K562 (cell line): Measurements from ENCODE around the gene HFE. TPM values are rescaled to one million over a fixed set of nuclear protein-coding genes. Genes with fewer than 3 reads are reported as not detected.
A peak's percentile ranks its signal among the peaks of the same experiment; 100 is the strongest.

ENCODE experiments used
- ARID1B ChIP-seq: fragments of 450-650 bp; IDR thresholded peaks from 2 replicates; pipeline ENCODE4 v1.6.1; 2016; ENCODE audit warnings: antibody characterized with exemption, mild to moderate bottlenecking, inconsistent platforms
- ASH1L ChIP-seq: fragments of 450-650 bp; IDR thresholded peaks from 2 replicates; pipeline ENCODE4 v1.6.1; 2018; ENCODE audit warnings: borderline replicate concordance, mild to moderate bottlenecking, low read depth; ENCODE audit not compliant: partially characterized antibody
- ATF4 ChIP-seq: fragments of 450-650 bp; formaldehyde crosslinking; IDR thresholded peaks from 2 replicates; pipeline ENCODE4 v1.4.0; 2022; ENCODE audit warnings: mild to moderate bottlenecking, moderate library complexity
- FOXJ2 ChIP-seq: fragments of 200-800 bp; sonication (Bioruptor generic); IDR thresholded peaks from 2 replicates; pipeline ENCODE4 v1.6.1; 2016; ENCODE audit warnings: missing genetic modification characterization, missing compliant biosample characterization
- FOXP4 ChIP-seq: sonication (generic); formaldehyde crosslinking; IDR thresholded peaks from 2 replicates; pipeline ENCODE4 v1.8.0; 2022; ENCODE audit warnings: mild to moderate bottlenecking, missing genetic modification reagents, borderline replicate concordance
- NFYB ChIP-seq: IDR thresholded peaks from 2 replicates; pipeline ENCODE4 v1.6.1; 2011; ENCODE audit warnings: mild to moderate bottlenecking, moderate library complexity; ENCODE audit not compliant: insufficient read length; ENCODE audit errors: extremely low read depth
- NONO ChIP-seq, 2 experiments: fragments of 200-400 bp in 1 of 2; fragments of 450-650 bp in 1 of 2; formaldehyde crosslinking in 1 of 2; IDR thresholded peaks; 2 replicates each; pipeline ENCODE4 v1.6.1; 2017; ENCODE audit warnings: low read depth in 2 of 2, mild to moderate bottlenecking in 2 of 2, moderate library complexity in 2 of 2, low read length in 1 of 2
- NR3C1 ChIP-seq: sonication (generic); formaldehyde crosslinking; IDR thresholded peaks from 2 replicates; pipeline ENCODE4 v1.8.1; 2022; ENCODE audit warnings: missing genetic modification reagents
- POLR2AphosphoS2 ChIP-seq: IDR thresholded peaks from 2 replicates; pipeline ENCODE4 v1.6.1; 2012; ENCODE audit warnings: low read length, improper control_type of control experiment
- TEAD4 ChIP-seq, 2 experiments: sonication (generic) in 1 of 2; formaldehyde crosslinking in 1 of 2; IDR thresholded peaks; 2 replicates each; pipeline versions ENCODE4 v1.6.1 to v1.8.0; 2012 to 2022; ENCODE audit warnings: borderline replicate concordance in 1 of 2, inconsistent platforms in 1 of 2, low read length in 1 of 2, mild to moderate bottlenecking in 1 of 2, missing genetic modification reagents in 1 of 2
- TRIM24 ChIP-seq, 2 experiments: fragments of 450-650 bp; IDR thresholded peaks; 2 replicates each; pipeline ENCODE4 v1.6.1; 2016
- U2AF2 ChIP-seq: fragments of 200-400 bp; formaldehyde crosslinking; optimal IDR thresholded peaks from 2 replicates; pipeline ENCODE3; 2017; ENCODE audit warnings: low read depth, mild to moderate bottlenecking, low read length
- polyA plus RNA-seq, 8 experiments: library from polyadenylated mRNA; depleted of rRNA in 4 of 8; stranded (reverse) in 5 of 8; unstranded in 3 of 8; fragments of >200 nt; fragmentation: Nextera tagmentation in 2 of 8; fragmentation: Illumina TruSeq in 1 of 8; extraction: Ambion mirVana in 2 of 8; extraction: Trizol in 1 of 8; gene quantifications; 2 replicates each; pipeline versions ENCODE4 v1.2.1 to v1.2.3, GENCODE V29; 2011 to 2014; ENCODE audit warnings: inconsistent platforms in 1 of 8, missing spikeins in 1 of 8
- total RNA-seq, 7 experiments: library from RNA; depleted of rRNA in 6 of 7; stranded (reverse); fragments of >200 nt in 6 of 7; fragmentation: Illumina TruSeq in 2 of 7; extraction: Trizol in 2 of 7; gene quantifications; 2 replicates each; pipeline versions ENCODE4 v1.2.1 to v1.2.3, GENCODE V29; 2011 to 2021; ENCODE audit warnings: low replicate concordance in 1 of 7
- TF ChIP-seq, protein P1 (sequence below): conservative IDR thresholded peaks from 2 replicates; pipeline ENCODE4 v1.6.1; 2011; ENCODE audit warnings: low read depth, mild to moderate bottlenecking, low read length; ENCODE audit not compliant: control insufficient read depth

HFE gene
- total and polyA plus RNA-seq, 9 of the 15 experiments (the other 6 are each of a cell fraction or from before 2014, with no cell fraction given): 0.14 to 1.2 (median 0.76) TPM

GRCh38 chr6:26103770-26104456 is 16.7 kb downstream of the HFE start (continued):
- no peak for TF ChIP-seq NFYB
- no peak; the same call in 1 of the 2 replicates for TF ChIP-seq ARID1B
- no peak for TF ChIP-seq NR3C1 (CRISPR knock-in tag)
- peak; percentile 100 for TF ChIP-seq POLR2AphosphoS2
- no peak; the same call in none of the 2 replicates for TF ChIP-seq FOXP4 (CRISPR knock-in tag)
- TF ChIP-seq ATF4: peak; percentile 77
- TF ChIP-seq TEAD4 (IDR thresholded peaks at IDR 0.05; ENCODE audit: low read length): peak; percentile 79
- TF ChIP-seq TEAD4 (CRISPR knock-in tag; IDR thresholded peaks at IDR 0.05; ENCODE audit: borderline replicate concordance): no peak
- TF ChIP-seq, protein P1, sequence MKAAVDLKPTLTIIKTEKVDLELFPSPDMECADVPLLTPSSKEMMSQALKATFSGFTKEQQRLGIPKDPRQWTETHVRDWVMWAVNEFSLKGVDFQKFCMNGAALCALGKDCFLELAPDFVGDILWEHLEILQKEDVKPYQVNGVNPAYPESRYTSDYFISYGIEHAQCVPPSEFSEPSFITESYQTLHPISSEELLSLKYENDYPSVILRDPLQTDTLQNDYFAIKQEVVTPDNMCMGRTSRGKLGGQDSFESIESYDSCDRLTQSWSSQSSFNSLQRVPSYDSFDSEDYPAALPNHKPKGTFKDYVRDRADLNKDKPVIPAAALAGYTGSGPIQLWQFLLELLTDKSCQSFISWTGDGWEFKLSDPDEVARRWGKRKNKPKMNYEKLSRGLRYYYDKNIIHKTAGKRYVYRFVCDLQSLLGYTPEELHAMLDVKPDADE: peak; percentile 91
- peak; percentile 99 for TF ChIP-seq ASH1L
- TF ChIP-seq TRIM24 (IDR thresholded peaks at IDR 0.05): peak; percentile 69 to 90
- no peak for TF ChIP-seq U2AF2
- peak; percentile 86; the same call in 1 of the 2 replicates for TF ChIP-seq FOXJ2 (tag)
- peak; percentile 89 to 91 for TF ChIP-seq NONO (IDR thresholded peaks at IDR 0.05; ENCODE audit: low read depth in 2 of 2, low read length in 1 of 2)
